ENCODE results near the gene TGM4. TPM values are rescaled to one million over a fixed set of nuclear protein-coding genes. Genes with fewer than 3 reads are reported as not detected.

TGM4 gene
- total RNA-seq, 2 experiments from 2014 or later: not detected

- H3K36me3 Mint-ChIP-seq (ENCODE audit: low read depth): no peaks in the 10 kb centered on the region
- CTCF ChIA-PET: no interaction called here
- H3K4me1 Mint-ChIP-seq (ENCODE audit: low read depth): no peaks in the 10 kb centered on the region
- peaks cover 19% of the 10 kb centered on the region for H3K27me3 Mint-ChIP-seq (ENCODE audit: low read depth)
- no peak overlapping the region for H3K4me3 Mint-ChIP-seq
- peaks cover 2% of the 10 kb centered on the region for H3K9me3 Mint-ChIP-seq
- H3K27ac Mint-ChIP-seq: no peak overlapping the region
- DNase-seq: no peak
- intact Hi-C loops (cut with micrococcal nuclease): no loop called here
Measured at GRCh38 chr3:44905446-44906157, 31.2 kb downstream of the TGM4 start.

- intact Hi-C loops (cut with micrococcal nuclease): no loop called here
- Mint-ChIP-seq H3K27ac (no peak overlapping the region), H3K4me1 (ENCODE audit: low read depth) (no peaks in the 10 kb centered on the region), H3K36me3 (ENCODE audit: low read depth) (no peaks in the 10 kb centered on the region), H3K27me3 (ENCODE audit: low read depth) (peaks cover 17% of the 10 kb centered on the region), H3K4me3 (no peak overlapping the region), H3K9me3 (peaks cover 2% of the 10 kb centered on the region)
- CTCF ChIA-PET: interaction anchor here (0.7 kb wide), 1 partner anchor 378 kb away, joined by 4 read pairs; no protein-coding TSS in a partner anchor
- peak; percentile 51 for DNase-seq
Measured at GRCh38 chr3:44906997-44907396, 32.6 kb downstream of the TGM4 start.

- Mint-ChIP-seq H3K27ac (no peak overlapping the region), H3K4me3 (no peak overlapping the region), H3K4me1 (ENCODE audit: low read depth) (no peaks in the 10 kb centered on the region), H3K9me3 (peaks cover 2% of the 10 kb centered on the region), H3K36me3 (ENCODE audit: low read depth) (no peaks in the 10 kb centered on the region), H3K27me3 (ENCODE audit: low read depth) (peaks cover 16% of the 10 kb centered on the region)
- DNase-seq: no peak
- intact Hi-C loops (cut with micrococcal nuclease): no loop called here
- CTCF ChIA-PET: interaction anchor here (0.6 to 0.7 kb wide), 2 partner anchors 117 to 378 kb away, joined by 3 to 4 read pairs; no protein-coding TSS in a partner anchor
Measured at GRCh38 chr3:44907612-44908011, 33.2 kb downstream of the TGM4 start.

- H3K9me3 Mint-ChIP-seq: peaks cover 2% of the 10 kb centered on the region
- H3K4me3 Mint-ChIP-seq: no peak overlapping the region
- DNase-seq: no peak
- no peak overlapping the region for H3K27ac Mint-ChIP-seq
- H3K36me3 Mint-ChIP-seq (ENCODE audit: low read depth): no peaks in the 10 kb centered on the region
- H3K4me1 Mint-ChIP-seq (ENCODE audit: low read depth): no peaks in the 10 kb centered on the region
- CTCF ChIA-PET: no interaction called here
- intact Hi-C loops (cut with micrococcal nuclease): no loop called here
- H3K27me3 Mint-ChIP-seq (ENCODE audit: low read depth): peaks cover 14% of the 10 kb centered on the region
Measured at GRCh38 chr3:44909063-44909462, 34.7 kb downstream of the TGM4 start.

GRCh38 chr3:44910693-44911092, 36.3 kb downstream of the TGM4 start:
- CTCF ChIA-PET: no interaction called here
- Mint-ChIP-seq H3K9me3 (peaks cover 2% of the 10 kb centered on the region), H3K36me3 (ENCODE audit: low read depth) (no peaks in the 10 kb centered on the region), H3K4me3 (no peak overlapping the region), H3K27ac (no peak overlapping the region), H3K4me1 (ENCODE audit: low read depth) (no peaks in the 10 kb centered on the region), H3K27me3 (ENCODE audit: low read depth) (peaks cover 14% of the 10 kb centered on the region)
- intact Hi-C loops (cut with micrococcal nuclease): loop anchor here (5.0 kb wide), 1 partner anchor 588 kb away; no protein-coding TSS in a partner anchor
- DNase-seq: no peak

- intact Hi-C loops (cut with micrococcal nuclease): loop anchor here (1.0 to 5.0 kb wide), 3 partner anchors 53 to 592 kb away; partner anchors contain the start of gene TMEM42
- no peak overlapping the region for H3K27ac Mint-ChIP-seq
- H3K27me3 Mint-ChIP-seq (ENCODE audit: low read depth): peaks cover 9% of the 10 kb centered on the region
- H3K4me3 Mint-ChIP-seq: no peak overlapping the region
- peaks cover 2% of the 10 kb centered on the region for H3K9me3 Mint-ChIP-seq
- CTCF ChIA-PET: interaction anchor here (0.6 to 5.8 kb wide), 13 partner anchors 9 to 385 kb away, joined by 3 to 35 read pairs (median 3); partner anchors contain the start of gene ZNF660
- peaks cover 1% of the 10 kb centered on the region for H3K36me3 Mint-ChIP-seq (ENCODE audit: low read depth)
- H3K4me1 Mint-ChIP-seq (ENCODE audit: low read depth): no peaks in the 10 kb centered on the region
- DNase-seq: peak; percentile 74
Measured at GRCh38 chr3:44913868-44914468, 39.6 kb downstream of the TGM4 start.

GRCh38 chr3:44914936-44915335, 40.5 kb downstream of the TGM4 start:
- Mint-ChIP-seq H3K27ac (no peak overlapping the region), H3K4me3 (no peak overlapping the region), H3K4me1 (ENCODE audit: low read depth) (no peaks in the 10 kb centered on the region), H3K27me3 (ENCODE audit: low read depth) (peaks cover 3% of the 10 kb centered on the region), H3K36me3 (ENCODE audit: low read depth) (peaks cover 1% of the 10 kb centered on the region), H3K9me3 (no peaks in the 10 kb centered on the region)
- intact Hi-C loops (cut with micrococcal nuclease): loop anchor here (1.0 to 5.0 kb wide), 3 partner anchors 54 to 593 kb away; partner anchors contain the start of gene TMEM42
- no peak for DNase-seq
- CTCF ChIA-PET: interaction anchor here (0.6 to 5.8 kb wide), 12 partner anchors 9 to 385 kb away, joined by 3 to 35 read pairs (median 3); partner anchors contain the start of genes KIAA1143, KIF15 and ZNF660

GRCh38 chr3:44915702-44916438, 41.5 kb downstream of the TGM4 start:
- DNase-seq: no peak
- H3K27ac Mint-ChIP-seq: no peak overlapping the region
- peaks cover 1% of the 10 kb centered on the region for H3K36me3 Mint-ChIP-seq (ENCODE audit: low read depth)
- intact Hi-C loops (cut with micrococcal nuclease): no loop called here
- no peaks in the 10 kb centered on the region for H3K9me3 Mint-ChIP-seq
- no peaks in the 10 kb centered on the region for H3K4me1 Mint-ChIP-seq (ENCODE audit: low read depth)
- no peak overlapping the region for H3K4me3 Mint-ChIP-seq
- CTCF ChIA-PET: interaction anchor here (0.9 to 5.8 kb wide), 4 partner anchors 8 to 383 kb away, joined by 3 to 35 read pairs (median 10); no protein-coding TSS in a partner anchor
- H3K27me3 Mint-ChIP-seq (ENCODE audit: low read depth): no peaks in the 10 kb centered on the region

GRCh38 chr3:44918087-44918486, 43.7 kb downstream of the TGM4 start:
- intact Hi-C loops (cut with micrococcal nuclease): no loop called here
- peaks cover 1% of the 10 kb centered on the region for H3K36me3 Mint-ChIP-seq (ENCODE audit: low read depth)
- H3K27ac Mint-ChIP-seq: no peak overlapping the region
- no peaks in the 10 kb centered on the region for H3K9me3 Mint-ChIP-seq
- H3K4me3 Mint-ChIP-seq: no peak overlapping the region
- H3K27me3 Mint-ChIP-seq (ENCODE audit: low read depth): no peaks in the 10 kb centered on the region
- no peaks in the 10 kb centered on the region for H3K4me1 Mint-ChIP-seq (ENCODE audit: low read depth)
- DNase-seq: no peak
- CTCF ChIA-PET: no interaction called here

- intact Hi-C loops (cut with micrococcal nuclease): no loop called here
- Mint-ChIP-seq H3K36me3 (ENCODE audit: low read depth) (peaks cover 1% of the 10 kb centered on the region), H3K9me3 (no peaks in the 10 kb centered on the region), H3K4me1 (ENCODE audit: low read depth) (no peaks in the 10 kb centered on the region), H3K27me3 (ENCODE audit: low read depth) (no peaks in the 10 kb centered on the region), H3K4me3 (no peak overlapping the region), H3K27ac (no peak overlapping the region)
- CTCF ChIA-PET: no interaction called here
- no peak for DNase-seq
Measured at GRCh38 chr3:44918581-44918980, 44.2 kb downstream of the TGM4 start.

GRCh38 chr3:44920081-44920480, 45.7 kb downstream of the TGM4 start:
- CTCF ChIA-PET: no interaction called here
- Mint-ChIP-seq H3K27me3 (ENCODE audit: low read depth) (no peaks in the 10 kb centered on the region), H3K27ac (no peak overlapping the region), H3K4me1 (ENCODE audit: low read depth) (no peaks in the 10 kb centered on the region), H3K36me3 (ENCODE audit: low read depth) (peaks cover 1% of the 10 kb centered on the region), H3K4me3 (no peak overlapping the region), H3K9me3 (no peaks in the 10 kb centered on the region)
- intact Hi-C loops (cut with micrococcal nuclease): no loop called here
- no peak for DNase-seq

Data from activated naive CD4-positive, alpha-beta T cell treated with anti-CD3 and anti-CD28 coated beads for 36 hours (primary cell).